Heart right ventricle (tissue), 16 donors: ENCODE results near the gene PCYOX1L. TPM values are rescaled to one million over a fixed set of nuclear protein-coding genes. Genes with fewer than 3 reads are reported as not detected.
A peak's percentile ranks its signal among the peaks of the same experiment; 100 is the strongest.
"Not testable (repeated sequence)": the region's sequence is repeated elsewhere in the genome, so short reads cannot be mapped to it uniquely, and the experiment has no call there.

Source experiments
- ATAC-seq, 8 donors: fragments of 200-7000 bp; cut with Tn5 transposase; one replicate each; pipeline ENCODE4 v1.9.1; 2020; ENCODE audit warnings: mild to moderate bottlenecking in 8 of 8, moderate library complexity in 8 of 8, moderate number of reproducible peaks in 1 of 8
- DNase-seq, 2 donors: peaks; one replicate each; pipeline ENCODE4 v3.0.0-alpha.2; 2020
- H3K27ac ChIP-seq, 10 donors: fragments of 200-600 bp; sonication (generic) in 2 of 10; one replicate each; pipeline versions ENCODE4 v1.5.0 to v1.8.0; 2020 to 2022; ENCODE audit warnings: mild to moderate bottlenecking in 3 of 10
- H3K27me3 ChIP-seq, 7 donors: fragments of 200-600 bp; one replicate each; pipeline ENCODE4 v1.8.0; 2021 to 2022; ENCODE audit warnings: mild to moderate bottlenecking in 2 of 7
- H3K36me3 ChIP-seq, 9 donors: fragments of 200-600 bp; sonication (generic) in 1 of 9; one replicate each; pipeline versions ENCODE4 v1.5.0 to v1.8.0; 2020 to 2022; ENCODE audit warnings: mild to moderate bottlenecking in 2 of 9
- H3K4me1 ChIP-seq, 9 donors: fragments of 200-600 bp; sonication (generic) in 1 of 9; one replicate each; pipeline versions ENCODE4 v1.5.0 to v1.8.0; 2020 to 2022; ENCODE audit warnings: mild to moderate bottlenecking in 4 of 9
- H3K4me3 ChIP-seq, 10 donors: fragments of 200-600 bp; sonication (generic) in 2 of 10; one replicate each; pipeline versions ENCODE4 v1.5.0 to v1.8.0; 2020 to 2022; ENCODE audit warnings: mild to moderate bottlenecking in 7 of 10, moderate library complexity in 2 of 10
- H3K9me3 ChIP-seq, 11 donors: fragments of 200-600 bp in 10 of 11; sonication (generic) in 2 of 11; one replicate each; pipeline versions ENCODE4 v1.5.0 to v1.8.0; 2013 to 2022; ENCODE audit warnings: mild to moderate bottlenecking in 2 of 11, control low read depth in 1 of 11, moderate library complexity in 1 of 11
- WGBS, 2 donors: extraction: QIAGEN DNeasy Blood & Tissue Kit; methylation state at CpG; one replicate each; pipeline ENCODE4 v1.1.7; 2013; ENCODE audit warnings: inconsistent platforms in 1 of 2; 5-methylcytosine and 5-hydroxymethylcytosine counted together
- intact Hi-C, 10 donors: fragments of 100-400 bp; cut with DNase I; formaldehyde crosslinking; loops; one replicate each; pipeline versions ENCODE4 v1.11.1 to v1.14.2; 2022
- polyA plus RNA-seq, 2 donors: library from polyadenylated mRNA; stranded (reverse); fragments of 200-250 nt; gene quantifications; one replicate each; pipeline ENCODE4 v1.2.3, GENCODE V29; 2013
- total RNA-seq, 10 donors: library from RNA; stranded (reverse); fragmentation: NEBNext Ultra II Directional in 3 of 10; extraction: Animal tissue kit (Norgen Biotek cat#: 25700) in 3 of 10; gene quantifications; one replicate each; pipeline versions ENCODE4 v1.2.1 to v1.2.4, GENCODE V29; 2021 to 2023
- TF ChIP-seq, protein P1 (sequence below), 9 donors: fragments of 200-600 bp; sonication (generic) in 2 of 9; IDR thresholded peaks; one replicate each; pipeline versions ENCODE4 v1.5.0 to v1.8.0; 2021 to 2022; ENCODE audit warnings: antibody characterized with exemption in 9 of 9, mild to moderate bottlenecking in 5 of 9, moderate library complexity in 1 of 9
- donor health status: Arrhythmogenic right ventricular cardiomyopathy.
- donor health status: ischemic (EF 13 %, LVEDD 7.1; RV severe dilation, severe dysfunction).
- donor health status: healthy with polysubstance abuse.
- donor health status: DM: no; HTN: yes; CAD: no.
- donor health status: DM: no; HTN: no; CAD: no.
- donor health status: ischemic (EF 25% LVEDD 6.9; RV normal size, moderate dysfunction).
- donor health status: ischemic (EF 25% LVEDD 5.7; RV mildly dilated, moderate dysfunction).
- donor health status: healthy.
- donor health status: DM: yes; HTN: yes; CAD: no.
- donor health status: Ischemic cardiomyopathy.
- donor health status: ischemic (EF 35%, LVEDD 5.7; RV mildly dilated, moderate dysfunction).
- donor health status: nonischemic (EF 11% LVEDD 7.7; RV severe dilation, severe dysfunction).
- donor health status: DM: yes; HTN: yes; CAD: no.
- donor health status: PGD.
- donor health status: ischemic (EF 29% LVEDD 5.4; RV normal size, mild dysfunction).
- donor health status: nonischemic (EF 23%, LVEDD 6.1; RV moderate dilation, normal function).

The PCYOX1L gene
- total and polyA plus RNA-seq, 12 donors: 2.6 to 6.2 (median 4.4) TPM

DNA sequence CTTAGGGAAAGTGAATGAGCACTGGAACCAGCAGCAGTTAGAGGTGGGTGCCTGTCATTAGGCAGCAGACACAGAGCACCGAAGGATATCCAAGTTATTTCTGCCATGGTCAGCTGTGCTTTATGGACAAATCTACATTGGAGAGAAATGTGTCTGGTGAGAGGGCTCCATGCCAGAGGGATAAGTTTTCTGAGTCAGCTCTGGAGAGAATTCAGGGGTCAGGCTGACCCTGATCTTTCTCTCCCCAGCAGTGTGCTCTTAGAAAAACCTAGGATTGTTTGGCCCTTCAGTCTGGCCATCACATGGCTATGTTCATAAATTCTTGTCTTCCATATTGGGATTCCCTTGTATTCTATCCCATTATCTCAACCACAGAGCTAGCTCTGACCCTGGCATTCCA, 30.1 kb downstream of the PCYOX1L start:
- ATAC-seq (peak; percentile 8 to 41 (median 24)), DNase-seq (peak in 1 of 2 donors; percentile 62)
- H3K9me3 ChIP-seq: no peaks in the 10 kb centered on the region
- H3K27ac ChIP-seq: peak overlapping the region; percentile 40 to 95 (median 87)
- peaks cover 9 to 81% (median 60%) of the 10 kb centered on the region in 9 donors for H3K4me1 ChIP-seq
- intact Hi-C loops: loop anchor here in 3 of 10 donors (2.0 to 5.0 kb wide), 2 partner anchors 34 to 35 kb away; no protein-coding TSS in a partner anchor
- H3K4me3 ChIP-seq: no peak overlapping the region
- H3K27me3 ChIP-seq: no peaks in the 10 kb centered on the region
- 27 to 31% methylated on average over 1 of the region's 1 CpG for WGBS, 2 donors
- TF ChIP-seq, protein P1, sequence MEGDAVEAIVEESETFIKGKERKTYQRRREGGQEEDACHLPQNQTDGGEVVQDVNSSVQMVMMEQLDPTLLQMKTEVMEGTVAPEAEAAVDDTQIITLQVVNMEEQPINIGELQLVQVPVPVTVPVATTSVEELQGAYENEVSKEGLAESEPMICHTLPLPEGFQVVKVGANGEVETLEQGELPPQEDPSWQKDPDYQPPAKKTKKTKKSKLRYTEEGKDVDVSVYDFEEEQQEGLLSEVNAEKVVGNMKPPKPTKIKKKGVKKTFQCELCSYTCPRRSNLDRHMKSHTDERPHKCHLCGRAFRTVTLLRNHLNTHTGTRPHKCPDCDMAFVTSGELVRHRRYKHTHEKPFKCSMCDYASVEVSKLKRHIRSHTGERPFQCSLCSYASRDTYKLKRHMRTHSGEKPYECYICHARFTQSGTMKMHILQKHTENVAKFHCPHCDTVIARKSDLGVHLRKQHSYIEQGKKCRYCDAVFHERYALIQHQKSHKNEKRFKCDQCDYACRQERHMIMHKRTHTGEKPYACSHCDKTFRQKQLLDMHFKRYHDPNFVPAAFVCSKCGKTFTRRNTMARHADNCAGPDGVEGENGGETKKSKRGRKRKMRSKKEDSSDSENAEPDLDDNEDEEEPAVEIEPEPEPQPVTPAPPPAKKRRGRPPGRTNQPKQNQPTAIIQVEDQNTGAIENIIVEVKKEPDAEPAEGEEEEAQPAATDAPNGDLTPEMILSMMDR (IDR thresholded peaks at IDR 0.05): no peak
- H3K36me3 ChIP-seq: no peaks in the 10 kb centered on the region

DNA sequence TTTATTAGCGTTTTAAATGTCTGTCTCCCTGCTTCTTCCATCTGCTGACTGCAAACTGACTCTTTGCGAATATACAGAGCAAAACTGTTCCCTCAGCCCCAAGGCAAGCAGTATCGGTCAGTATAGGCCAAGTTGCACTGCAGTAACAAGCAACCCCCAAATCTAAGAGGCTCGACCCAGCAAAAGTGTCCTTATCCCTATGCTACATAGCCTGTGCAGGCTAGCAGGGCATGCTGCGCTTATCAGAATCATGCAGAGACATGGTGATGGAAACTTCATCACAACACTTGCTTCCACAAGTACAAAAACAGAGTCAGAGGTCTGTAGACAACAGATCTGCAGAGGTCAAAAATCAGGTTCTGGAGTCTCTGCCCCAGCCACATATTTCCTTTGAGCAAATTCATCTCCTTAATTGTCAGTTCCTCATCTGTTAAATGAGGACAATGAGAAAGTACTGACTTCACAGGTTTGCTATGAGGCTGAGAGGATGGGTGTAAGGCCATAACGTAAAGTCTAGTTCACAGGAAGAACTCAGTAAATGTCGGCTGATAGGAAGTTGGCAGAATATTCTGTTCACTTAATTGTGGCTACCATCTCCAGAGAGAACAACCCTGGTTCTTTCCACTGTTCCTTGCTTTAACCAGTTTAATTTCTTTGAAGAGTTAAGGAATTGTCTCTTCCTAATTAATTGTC, 30.8 kb downstream of the PCYOX1L start:
- H3K4me3 ChIP-seq: no peak overlapping the region
- no peaks in the 10 kb centered on the region for H3K27me3 ChIP-seq
- H3K27ac ChIP-seq: peak overlapping the region in 9 of 10 donors; percentile 73 to 95 (median 90)
- peaks cover 5 to 75% (median 53%) of the 10 kb centered on the region in 9 donors for H3K4me1 ChIP-seq
- 67 to 71% methylated on average over 7 of the region's 7 CpGs for WGBS, 2 donors
- TF ChIP-seq, protein P1 (IDR thresholded peaks at IDR 0.05): no peak
- intact Hi-C loops: loop anchor here in 2 of 10 donors (5.0 kb wide), 1 partner anchor 34 kb away; no protein-coding TSS in a partner anchor
- H3K9me3 ChIP-seq: no peaks in the 10 kb centered on the region
- no peak for DNase-seq
- ATAC-seq: peak in 3 of 8 donors; percentile 22 to 57 (median 40)
- no peaks in the 10 kb centered on the region for H3K36me3 ChIP-seq

DNA sequence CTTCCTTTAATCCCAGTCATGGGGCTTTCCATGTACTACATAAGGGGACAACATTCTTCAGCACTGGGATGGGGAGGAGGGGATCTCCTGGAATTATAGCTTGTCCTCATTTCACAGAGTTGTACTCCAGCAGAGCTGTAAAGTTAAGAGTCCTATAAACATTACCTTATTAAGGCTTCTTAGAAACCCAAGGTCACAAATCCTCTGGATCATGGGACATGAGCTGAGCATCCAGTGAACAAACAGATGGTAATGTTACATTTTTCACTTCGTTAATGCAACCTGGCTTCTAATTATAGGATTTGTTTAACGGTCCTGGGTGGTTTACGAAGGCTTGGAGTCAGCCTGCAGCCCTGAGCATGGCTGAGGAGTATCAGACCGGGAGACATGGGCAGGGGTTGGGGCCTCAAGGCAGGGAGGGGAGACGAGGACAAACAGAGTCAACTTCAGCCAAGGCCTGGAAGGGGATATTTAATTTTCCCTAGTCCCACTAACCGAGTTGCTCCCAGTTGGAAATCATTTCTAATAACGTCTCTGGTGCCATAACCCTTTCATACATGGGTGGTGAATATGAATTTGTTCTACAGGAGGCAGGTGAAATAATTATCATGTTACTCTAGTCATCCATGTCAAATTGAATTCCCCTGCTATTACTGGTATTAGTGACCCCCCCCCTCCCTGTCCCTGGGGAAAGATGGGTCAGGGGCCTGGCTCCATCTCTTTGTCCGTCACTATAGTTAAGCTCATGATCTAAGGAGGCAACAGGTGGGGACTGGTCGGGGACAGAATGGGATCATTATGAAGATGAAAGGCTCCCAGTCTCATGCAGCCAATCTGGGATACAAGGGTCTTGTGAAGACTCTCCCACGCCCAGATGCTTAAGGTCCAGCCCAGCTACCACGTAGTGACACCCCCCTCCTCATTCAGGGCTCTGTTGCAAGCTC, 32.0 kb downstream of the PCYOX1L start:
- intact Hi-C loops: loop anchor here in 3 of 10 donors (2.0 to 5.0 kb wide), 2 partner anchors 19 to 32 kb away; no protein-coding TSS in a partner anchor
- ATAC-seq (no peak), DNase-seq (no peak)
- no peaks in the 10 kb centered on the region for H3K9me3 ChIP-seq
- H3K27me3 ChIP-seq: no peaks in the 10 kb centered on the region
- H3K27ac ChIP-seq: peak overlapping the region in 8 of 10 donors; percentile 81 to 95 (median 90)
- H3K4me1 ChIP-seq: peaks cover 3 to 63% (median 44%) of the 10 kb centered on the region in 9 donors
- H3K4me3 ChIP-seq: no peak overlapping the region
- 71 to 78% methylated on average over 11 of the region's 11 CpGs for WGBS, 2 donors
- H3K36me3 ChIP-seq: no peaks in the 10 kb centered on the region
- TF ChIP-seq, protein P1 (IDR thresholded peaks at IDR 0.05): no peak

DNA sequence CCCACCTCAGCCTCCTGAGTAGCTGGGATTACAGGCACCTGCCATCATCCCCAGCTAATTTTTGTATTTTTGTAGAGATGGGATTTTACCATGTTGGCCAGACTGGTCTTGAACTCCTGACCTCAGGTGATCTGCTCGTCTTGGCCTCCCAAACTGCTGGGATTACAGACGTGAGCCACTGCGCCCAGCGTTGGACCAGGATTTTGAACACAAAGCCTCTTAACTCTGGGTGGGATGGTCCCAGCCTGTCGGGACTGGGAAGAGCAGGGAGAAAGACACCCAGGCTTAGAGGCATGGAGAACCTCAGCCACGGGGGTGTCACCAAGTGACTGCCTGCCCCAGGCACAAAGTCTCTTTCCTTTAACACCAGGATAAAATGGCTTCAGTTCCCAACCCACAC, 33.2 kb downstream of the PCYOX1L start:
- H3K9me3 ChIP-seq, H3K4me3 ChIP-seq, DNase-seq, ATAC-seq, H3K27me3 ChIP-seq, H3K36me3 ChIP-seq: not testable (repeated sequence)
- WGBS, 2 donors: 86 to 92% methylated on average over 6 of the region's 6 CpGs
- H3K27ac ChIP-seq: peak overlapping the region in 6 of 10 donors; percentile 5 to 48 (median 26)
- H3K4me1 ChIP-seq: peaks cover 2 to 50% (median 36%) of the 10 kb centered on the region in 9 donors
- intact Hi-C loops: loop anchor here in 1 of 10 donors (2.0 kb wide), 1 partner anchor 18 kb away; no protein-coding TSS in a partner anchor
